ENCODE results near the gene ZFP36.

GRCh38 chr19:39375929-39376328 is 30.7 kb upstream of the ZFP36 start:
- TF ChIP-seq CTCF (IDR thresholded peaks at IDR 0.05; ENCODE audit: low read depth, low read length) (no peak), EZH2phosphoT487 (IDR thresholded peaks at IDR 0.05; ENCODE audit: low read depth) (no peak)
